ENCODE results near the gene ACBD3.

DNA sequence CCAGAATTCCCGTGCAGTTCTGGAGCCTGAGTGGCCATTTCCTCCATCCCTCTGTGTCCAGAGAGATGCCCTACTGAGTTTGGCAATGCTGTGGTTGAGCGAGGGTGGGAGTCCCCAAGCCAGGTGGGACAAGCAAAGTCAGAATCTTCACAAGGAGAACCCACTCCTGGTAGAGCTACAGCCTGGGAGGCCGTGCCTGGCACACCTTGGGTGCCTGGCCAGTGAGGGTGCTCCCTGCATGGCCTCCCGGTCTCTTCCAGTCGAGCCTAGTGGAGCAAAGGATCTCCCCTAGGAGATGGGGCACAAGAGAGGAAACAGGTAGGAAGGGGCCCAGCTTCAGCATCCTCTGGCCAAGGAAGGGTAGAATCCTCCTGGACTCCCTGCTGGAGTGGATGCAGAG is 66.1 kb downstream of the ACBD3 start:
- TF ChIP-seq, protein P1, sequence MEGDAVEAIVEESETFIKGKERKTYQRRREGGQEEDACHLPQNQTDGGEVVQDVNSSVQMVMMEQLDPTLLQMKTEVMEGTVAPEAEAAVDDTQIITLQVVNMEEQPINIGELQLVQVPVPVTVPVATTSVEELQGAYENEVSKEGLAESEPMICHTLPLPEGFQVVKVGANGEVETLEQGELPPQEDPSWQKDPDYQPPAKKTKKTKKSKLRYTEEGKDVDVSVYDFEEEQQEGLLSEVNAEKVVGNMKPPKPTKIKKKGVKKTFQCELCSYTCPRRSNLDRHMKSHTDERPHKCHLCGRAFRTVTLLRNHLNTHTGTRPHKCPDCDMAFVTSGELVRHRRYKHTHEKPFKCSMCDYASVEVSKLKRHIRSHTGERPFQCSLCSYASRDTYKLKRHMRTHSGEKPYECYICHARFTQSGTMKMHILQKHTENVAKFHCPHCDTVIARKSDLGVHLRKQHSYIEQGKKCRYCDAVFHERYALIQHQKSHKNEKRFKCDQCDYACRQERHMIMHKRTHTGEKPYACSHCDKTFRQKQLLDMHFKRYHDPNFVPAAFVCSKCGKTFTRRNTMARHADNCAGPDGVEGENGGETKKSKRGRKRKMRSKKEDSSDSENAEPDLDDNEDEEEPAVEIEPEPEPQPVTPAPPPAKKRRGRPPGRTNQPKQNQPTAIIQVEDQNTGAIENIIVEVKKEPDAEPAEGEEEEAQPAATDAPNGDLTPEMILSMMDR (IDR thresholded peaks at IDR 0.05) = no peak
- TF ChIP-seq POLR2A (IDR thresholded peaks at IDR 0.05) = no peak

Data from upper lobe of left lung (tissue), 4 donors.